WTC11 (cell line): ENCODE results near the gene IGFBP5.

Source experiments
- CTCF ChIP-seq: fragments of 200-600 bp; IDR thresholded peaks from 2 replicates; pipeline ENCODE4 v1.8.0; 2022; ENCODE audit warnings: antibody characterized with exemption
- ETV6 ChIP-seq: sonication (generic); formaldehyde crosslinking; IDR thresholded peaks from 2 replicates; pipeline ENCODE4 v1.8.1; 2022; ENCODE audit warnings: mild to moderate bottlenecking, missing genetic modification reagents
- STAT6 ChIP-seq: sonication (generic); formaldehyde crosslinking; conservative IDR thresholded peaks from 2 replicates; pipeline ENCODE4 v1.8.1; 2023; ENCODE audit warnings: mild to moderate bottlenecking, low read depth, missing genetic modification reagents, moderate library complexity
- TEAD4 ChIP-seq: sonication (generic); formaldehyde crosslinking; IDR thresholded peaks from 2 replicates; pipeline ENCODE4 v1.8.0; 2022; ENCODE audit warnings: mild to moderate bottlenecking, missing genetic modification reagents

DNA sequence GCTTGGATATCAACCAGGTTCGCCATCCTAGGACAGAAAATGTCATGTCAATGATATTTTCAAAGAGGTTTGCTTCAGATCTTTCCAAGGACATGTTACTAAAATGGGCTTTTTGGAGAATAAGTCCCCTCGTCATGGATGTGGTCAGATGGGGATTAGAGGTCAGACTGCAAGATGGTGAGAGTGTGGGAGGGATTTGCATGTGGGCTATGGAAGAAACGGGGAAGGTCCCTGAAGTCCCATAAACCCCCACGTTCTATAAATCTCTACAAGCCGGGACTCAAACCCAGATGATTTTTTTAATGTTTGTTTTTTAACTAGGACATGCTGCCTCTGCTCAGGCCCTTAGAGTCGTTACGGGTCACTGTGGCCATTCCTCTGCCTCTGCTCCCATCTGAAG lies 37.7 kb upstream of the IGFBP5 start:
- TF ChIP-seq CTCF (no peak), ETV6 (CRISPR knock-in tag) (no peak), STAT6 (no peak), TEAD4 (CRISPR knock-in tag) (no peak)
